Esophagus mucosa (tissue), 1 donor: ENCODE measurements around the gene CPLX3. TPM values are rescaled to one million over a fixed set of nuclear protein-coding genes. Genes with fewer than 3 reads are reported as not detected.
"Not testable (repeated sequence)": the region's sequence is repeated elsewhere in the genome, so short reads cannot be mapped to it uniquely, and the experiment has no call there.

Experiments
- ATAC-seq: fragments of 200-7000 bp; cut with Tn5 transposase; one replicate; pipeline ENCODE4 v1.9.1; 2020
- total RNA-seq: library from RNA; stranded (reverse); gene quantifications from one replicate; pipeline ENCODE4 v1.2.4, GENCODE V29; 2023
- donor health status: DM: yes; HTN: yes; CAD: no.

Gene CPLX3
- total RNA-seq, result not detected

GRCh38 chr15:74826364-74826819 is at the start of gene CPLX3:
CPLX3 (plus strand) TSS chr15:74826627; CDS start chr15:74826704, 77 bp downstream.
- ATAC-seq, result peak; percentile 30

- peak; percentile 0 for ATAC-seq
Observed at GRCh38 chr15:74776821-74777768, 49.3 kb upstream of the CPLX3 start.

GRCh38 chr15:74777769-74778598 is 48.4 kb upstream of the CPLX3 start:
- ATAC-seq, result no peak

- ATAC-seq, result no peak
Observed at GRCh38 chr15:74778599-74778970, 47.8 kb upstream of the CPLX3 start.

- no peak for ATAC-seq
Observed at GRCh38 chr15:74779162-74779648, 47.2 kb upstream of the CPLX3 start.

- peak; percentile 3 for ATAC-seq
Observed at GRCh38 chr15:74780523-74781430, 45.6 kb upstream of the CPLX3 start.

- ATAC-seq, result peak; percentile 60
Observed at GRCh38 chr15:74781431-74782258, 44.8 kb upstream of the CPLX3 start, which contains the start of gene CSK. CSK (plus strand) TSS chr15:74782080; CDS start chr15:74798298, 16,218 bp downstream.

GRCh38 chr15:74782259-74783071 is 44.0 kb upstream of the CPLX3 start:
- peak; percentile 1 for ATAC-seq

GRCh38 chr15:74783072-74783807 is 43.2 kb upstream of the CPLX3 start:
- peak; percentile 27 for ATAC-seq

GRCh38 chr15:74783808-74784175 is 42.6 kb upstream of the CPLX3 start:
- no peak for ATAC-seq

GRCh38 chr15:74784426-74785193 is 41.8 kb upstream of the CPLX3 start:
- ATAC-seq, result no peak

- no peak for ATAC-seq
Observed at GRCh38 chr15:74785194-74786032, 41.0 kb upstream of the CPLX3 start.

- ATAC-seq, result not testable (repeated sequence)
Observed at GRCh38 chr15:74786081-74786480, 40.3 kb upstream of the CPLX3 start.

- ATAC-seq, result no peak
Observed at GRCh38 chr15:74786551-74787165, 39.8 kb upstream of the CPLX3 start.

GRCh38 chr15:74787251-74788041 is 39.0 kb upstream of the CPLX3 start:
- ATAC-seq, result peak; percentile 39

GRCh38 chr15:74788042-74788682 is 38.3 kb upstream of the CPLX3 start:
- ATAC-seq, result peak; percentile 56
